Activated CD8-positive, alpha-beta memory T cell treated with anti-CD3 and anti-CD28 coated beads for 4 hours (primary cell): ENCODE results near the gene CSNK1D.
"Not testable (repeated sequence)": the region's sequence is repeated elsewhere in the genome, so short reads cannot be mapped to it uniquely, and the experiment has no call there.

Source experiments
- DNase-seq, 2 donors: peaks; one replicate each; pipeline ENCODE4 v3.0.0-alpha.2; 2020; ENCODE audit warnings: low read depth in 2 of 2

The CSNK1D gene

DNA sequence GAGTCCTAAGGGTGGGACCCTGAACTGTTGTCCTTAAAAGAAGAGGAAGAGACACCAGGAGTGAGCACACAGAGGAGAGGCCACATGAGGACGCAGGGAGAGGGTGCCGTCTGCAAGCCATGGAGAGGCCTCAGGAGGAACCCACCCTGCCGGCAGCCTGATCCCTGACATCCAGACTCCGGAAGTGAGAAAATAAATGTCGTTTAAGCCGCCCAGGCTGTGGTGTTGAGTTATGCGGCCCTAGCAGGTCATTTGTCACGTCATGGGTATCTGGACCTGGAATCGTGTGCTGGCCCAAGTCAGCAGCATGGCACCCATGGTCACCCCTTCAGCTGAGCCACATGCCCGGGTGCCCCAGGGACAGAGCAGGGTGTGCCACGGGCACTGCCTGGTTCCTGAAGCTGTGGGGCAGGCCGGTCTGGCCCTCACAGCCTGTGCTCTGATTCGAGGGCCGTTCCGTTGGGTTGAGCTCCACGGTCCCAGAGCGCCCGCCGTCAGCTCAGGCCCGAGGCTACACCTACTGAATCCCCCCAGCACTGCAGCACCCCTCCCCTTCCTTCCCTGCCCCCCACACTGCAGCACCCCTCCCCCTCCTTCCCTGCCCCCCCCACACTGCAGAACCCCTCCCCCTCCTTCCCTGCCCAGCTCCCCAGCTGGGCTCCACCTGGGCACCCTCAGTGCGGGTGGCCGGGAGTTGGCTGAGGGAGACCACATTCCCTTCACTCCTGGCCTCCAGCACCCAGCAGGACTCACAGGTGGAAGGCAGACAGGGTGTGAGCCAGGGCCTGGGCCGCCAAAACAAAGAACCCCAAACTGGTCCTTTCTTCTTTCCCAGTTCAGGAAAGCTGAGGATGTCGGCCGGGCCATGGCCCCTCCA is 58.2 kb downstream of the CSNK1D start:
- DNase-seq = no peak

DNA sequence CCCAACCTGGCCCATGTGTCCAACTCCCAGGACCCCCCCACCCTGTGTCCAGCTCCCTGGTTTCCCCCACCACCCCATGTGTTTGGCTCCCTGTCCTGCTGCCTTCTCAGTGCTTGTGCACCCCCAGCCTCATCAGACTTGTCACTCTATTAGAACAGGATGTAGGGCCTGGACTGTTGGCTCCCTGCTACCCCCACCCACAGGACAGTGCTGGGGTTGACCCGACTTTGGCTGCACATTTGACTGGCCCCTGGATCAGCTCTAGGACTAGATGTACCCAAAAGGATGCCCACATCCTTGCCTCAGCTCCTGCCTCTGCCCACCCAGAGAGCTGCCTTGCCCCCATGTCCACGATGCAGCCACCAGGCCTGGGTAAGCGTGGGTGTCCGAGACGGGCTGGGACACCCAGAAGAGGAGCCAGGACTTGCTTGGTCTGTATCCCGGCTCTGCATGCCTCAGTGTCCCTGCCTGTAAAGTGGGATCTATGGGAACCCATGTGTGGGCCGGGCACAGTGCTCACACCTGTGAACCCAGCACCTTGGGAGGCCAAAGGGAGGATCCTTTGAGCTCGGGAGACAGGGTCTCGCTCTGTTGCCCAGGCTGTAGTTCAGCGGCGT is 59.4 kb downstream of the CSNK1D start:
- DNase-seq = no peak

DNA sequence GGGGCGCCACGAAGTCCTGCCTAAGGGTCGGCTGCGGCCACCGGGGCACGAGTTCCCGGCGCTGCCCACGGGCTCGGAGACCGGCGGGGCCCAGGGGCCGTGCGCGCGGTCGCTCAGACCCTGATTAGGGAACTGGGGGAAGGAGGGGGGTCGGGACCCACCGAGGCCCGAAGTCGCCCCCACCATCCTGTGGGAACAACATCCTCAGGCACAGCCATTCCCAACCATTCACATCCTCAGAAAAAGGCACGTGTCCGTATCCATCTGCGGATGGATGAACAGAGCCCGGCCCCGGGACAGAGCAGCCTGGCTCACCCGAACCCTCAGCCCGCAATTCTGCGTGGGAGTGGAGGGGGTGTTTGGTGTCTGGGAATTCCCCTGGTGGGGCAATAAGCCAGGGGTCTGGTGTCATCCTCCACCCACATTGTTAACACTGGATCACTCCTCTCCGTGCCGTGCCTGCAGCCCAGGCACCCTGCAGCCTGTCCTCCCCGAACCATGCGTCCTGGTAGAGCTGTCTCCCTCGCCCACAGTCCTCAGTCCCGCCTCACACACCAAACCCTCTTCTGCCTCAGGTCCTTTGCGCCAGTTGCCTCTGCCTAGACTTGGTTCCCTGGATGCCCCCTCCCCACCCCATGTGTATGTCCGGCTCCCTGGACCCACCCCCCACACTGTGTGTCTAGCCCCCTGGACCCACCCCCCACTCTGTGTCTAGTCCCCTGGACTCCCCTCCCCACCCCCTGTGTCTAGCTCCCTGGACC is 60.1 kb downstream of the CSNK1D start:
- peak; percentile 70 to 85 for DNase-seq

DNA sequence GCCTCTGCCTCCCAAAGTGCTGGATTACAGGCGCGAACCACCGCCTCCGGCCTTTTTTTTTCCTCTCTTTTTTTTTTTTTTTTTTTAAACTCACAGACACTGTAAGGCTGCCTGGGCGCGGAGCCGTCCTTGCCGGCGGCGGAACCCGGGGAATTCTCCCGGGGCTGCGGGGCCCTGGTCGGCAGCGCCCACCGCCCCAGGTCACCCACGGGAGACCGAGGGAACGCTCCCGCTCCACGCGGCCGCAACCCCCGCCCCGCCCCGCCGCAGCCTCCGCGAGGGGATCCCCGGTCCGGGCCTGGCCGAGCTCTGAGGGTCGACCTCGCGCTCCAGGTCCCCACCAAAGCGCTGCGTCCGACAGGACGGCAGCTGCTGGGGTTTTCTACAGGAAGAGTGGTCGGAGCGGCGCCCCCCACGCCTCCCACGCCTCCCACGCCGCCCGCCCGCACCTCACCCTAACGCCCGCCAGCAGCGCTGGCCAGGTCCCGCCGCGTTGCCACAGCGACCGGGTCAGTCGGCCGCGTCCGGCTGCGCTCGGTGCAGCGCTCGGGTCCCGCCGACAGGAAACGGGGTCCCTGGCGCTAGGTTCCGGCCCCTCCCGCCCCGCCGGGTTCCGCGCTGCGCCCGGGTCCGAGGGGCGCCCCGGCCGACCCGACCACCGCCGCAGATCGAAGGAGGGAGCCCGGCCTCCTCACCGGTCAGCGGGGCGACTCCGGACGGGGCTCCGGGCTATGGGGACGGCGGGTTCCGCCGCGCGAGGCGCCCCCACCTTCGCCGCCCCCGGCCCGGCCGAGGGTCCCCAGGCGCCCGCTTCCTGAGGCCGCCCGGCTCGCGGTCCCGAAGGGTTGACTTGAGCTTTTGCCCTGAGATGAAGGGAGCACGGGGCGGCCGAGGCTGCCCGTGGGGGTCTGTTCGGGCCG is 60.9 kb downstream of the CSNK1D start, which contains the start of gene CCDC57:
CCDC57 (minus strand) TSS at position 512 of the 920 bp plus-strand sequence. CDS start 10,898 bp downstream, outside the sequence.
- DNase-seq = no peak

DNA sequence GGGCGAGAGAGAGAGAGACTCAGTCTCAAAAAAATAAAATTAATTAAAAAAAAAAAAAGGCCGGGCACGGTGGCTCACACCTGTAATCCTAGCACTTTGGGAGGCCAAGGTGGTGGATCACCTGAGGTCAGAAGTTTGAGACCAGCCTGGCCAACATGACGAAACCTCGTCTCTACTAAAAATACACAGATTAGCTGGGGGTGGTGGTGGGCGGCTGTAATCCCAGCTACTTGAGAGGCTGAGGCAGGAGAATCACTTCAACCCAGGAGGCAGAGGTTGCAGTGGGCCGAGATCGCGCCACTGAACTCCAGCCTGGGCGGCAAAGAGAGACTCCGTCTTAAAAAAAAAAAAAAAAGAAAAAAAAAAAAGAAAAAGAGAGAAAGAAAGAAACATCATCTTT is 62.8 kb downstream of the CSNK1D start:
- DNase-seq = not testable (repeated sequence)

DNA sequence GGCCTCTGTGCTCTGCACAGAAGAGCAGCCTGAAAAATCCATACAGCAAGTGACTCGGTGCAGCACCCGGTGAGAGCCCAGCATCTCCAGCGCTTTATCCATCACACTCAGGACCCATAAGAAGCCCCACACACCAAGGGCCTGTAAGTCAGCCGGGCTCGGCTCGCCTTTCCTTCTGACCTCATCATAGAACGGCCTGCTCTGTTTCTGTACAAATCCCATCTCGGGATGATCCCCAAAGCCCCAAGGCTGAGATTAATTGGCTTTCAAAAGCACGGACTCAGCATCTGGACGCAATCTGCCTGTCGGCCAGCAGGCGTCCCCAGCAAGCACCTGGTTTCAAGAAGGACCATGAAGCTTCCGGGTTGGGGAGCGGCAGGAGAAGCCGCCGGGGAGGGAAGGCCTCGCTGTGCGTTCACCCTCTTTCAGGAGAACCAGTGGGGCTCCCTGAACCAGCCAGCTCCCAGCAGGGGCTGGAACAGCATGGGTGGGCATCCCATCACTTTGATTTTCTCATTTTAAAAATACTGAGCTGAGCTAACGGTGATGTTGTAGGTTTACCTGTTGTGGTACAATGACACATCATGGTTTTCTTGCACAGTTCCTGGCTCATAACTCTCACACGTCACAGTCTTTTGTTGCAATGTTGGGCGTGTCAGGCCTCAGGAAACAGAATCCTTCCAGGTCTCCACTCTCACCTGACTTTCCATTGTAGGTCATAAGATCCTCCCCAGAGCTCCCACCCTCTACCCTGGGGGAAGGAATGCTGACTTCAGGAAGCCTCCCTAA is 67.6 kb downstream of the CSNK1D start:
- DNase-seq = peak in 1 of 2 donors; percentile 62

DNA sequence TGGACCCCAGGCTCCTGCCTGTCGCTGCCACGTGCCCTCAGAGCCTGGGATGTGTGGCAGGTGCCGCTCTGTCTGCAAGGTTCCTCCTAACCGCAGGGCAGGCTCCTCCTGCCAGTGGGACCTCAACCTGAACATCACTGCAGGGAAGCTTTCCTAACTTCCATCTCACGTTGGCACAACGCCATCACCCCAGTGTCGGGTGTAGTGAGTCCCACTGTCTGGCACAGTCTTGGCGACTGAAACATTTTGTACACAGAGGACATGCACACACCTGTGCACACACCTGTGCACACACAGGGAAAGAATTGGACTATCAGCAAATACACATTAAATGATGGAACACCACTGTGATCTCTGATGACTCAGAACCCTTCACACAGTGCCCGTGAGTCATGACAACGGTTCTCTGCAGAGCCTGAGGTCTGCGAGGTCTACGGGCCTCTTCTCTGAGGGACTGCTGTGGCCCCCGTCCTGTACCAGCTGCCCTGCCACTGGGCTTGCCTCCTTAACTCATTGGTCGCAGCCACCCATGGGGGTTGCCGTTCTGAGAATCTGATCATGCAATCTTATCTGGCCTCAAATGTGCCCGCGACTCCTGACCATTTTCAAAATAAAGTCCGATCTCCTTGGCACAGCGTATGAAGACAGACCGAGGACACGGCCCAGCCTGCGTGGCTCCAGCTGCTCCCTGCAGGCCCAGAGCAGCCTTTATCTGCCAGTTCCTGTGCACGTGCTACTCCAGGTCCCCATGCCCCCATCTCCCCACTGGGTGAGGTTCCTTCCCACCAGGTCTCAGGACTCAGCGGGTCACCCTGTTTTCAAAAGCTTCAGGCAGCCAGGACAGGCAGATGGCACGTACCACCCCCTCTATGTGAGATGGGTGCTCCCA is 68.4 kb downstream of the CSNK1D start:
- no peak for DNase-seq

DNA sequence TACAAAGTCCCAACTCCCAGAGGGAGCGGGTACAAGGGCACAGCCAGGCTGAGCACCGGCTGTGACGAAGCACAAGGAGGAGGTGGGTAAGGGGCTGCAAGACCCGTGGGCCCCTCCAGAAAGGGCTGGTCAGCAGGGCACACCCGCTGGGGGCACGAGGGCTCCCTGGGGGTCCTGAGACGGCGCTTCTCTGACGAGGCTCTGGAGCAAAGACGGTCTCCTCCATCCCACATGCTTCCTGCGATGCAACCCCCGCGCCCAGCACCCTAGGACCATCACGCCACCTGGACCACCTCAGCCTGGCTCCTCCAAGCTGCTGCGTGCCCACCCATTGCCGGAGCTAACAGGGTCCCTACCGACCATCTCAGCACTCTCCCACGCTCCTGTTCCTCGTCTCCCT is 69.6 kb downstream of the CSNK1D start:
- no peak for DNase-seq

DNA sequence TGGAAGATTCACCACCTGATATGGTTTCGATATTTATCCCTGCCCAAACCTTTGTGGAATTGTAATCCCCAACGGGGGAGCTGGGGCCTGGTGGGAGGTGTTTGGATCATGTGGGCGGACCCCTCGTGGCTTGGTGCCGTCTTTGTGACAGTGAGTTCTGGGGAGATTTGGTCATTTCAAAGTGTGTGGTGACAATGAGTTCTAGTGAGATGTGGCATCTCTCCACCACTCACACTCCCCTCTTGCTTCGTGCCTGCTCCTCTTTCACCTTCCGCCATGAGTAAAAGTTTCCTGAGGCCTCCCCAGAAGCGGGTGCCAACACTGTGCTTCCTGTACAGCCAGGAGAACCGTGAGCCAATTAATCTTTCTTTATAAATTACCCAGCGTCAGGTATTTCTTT is 70.5 kb downstream of the CSNK1D start:
- no peak for DNase-seq

DNA sequence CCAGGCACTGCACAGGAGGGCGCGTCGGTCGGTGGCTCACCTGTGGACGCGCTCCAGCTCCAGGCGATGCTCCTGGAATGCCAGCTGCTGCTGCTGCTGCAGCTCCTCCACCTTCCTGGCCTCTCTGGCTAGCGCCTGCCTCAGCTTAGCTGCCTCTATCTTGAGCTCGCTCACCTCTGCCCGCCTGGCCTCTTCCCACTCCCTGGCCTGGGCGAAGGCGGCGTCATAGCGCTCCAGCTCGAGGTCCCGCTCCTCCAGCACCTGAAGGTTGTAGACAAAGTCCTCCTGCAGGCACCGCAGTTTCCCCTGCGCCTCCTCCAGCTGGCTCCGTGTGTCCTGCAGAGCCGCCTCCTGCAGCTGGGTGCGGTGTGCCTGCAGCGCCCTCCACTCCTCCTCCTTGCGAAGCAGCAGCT is 72.0 kb downstream of the CSNK1D start:
- DNase-seq = no peak

DNA sequence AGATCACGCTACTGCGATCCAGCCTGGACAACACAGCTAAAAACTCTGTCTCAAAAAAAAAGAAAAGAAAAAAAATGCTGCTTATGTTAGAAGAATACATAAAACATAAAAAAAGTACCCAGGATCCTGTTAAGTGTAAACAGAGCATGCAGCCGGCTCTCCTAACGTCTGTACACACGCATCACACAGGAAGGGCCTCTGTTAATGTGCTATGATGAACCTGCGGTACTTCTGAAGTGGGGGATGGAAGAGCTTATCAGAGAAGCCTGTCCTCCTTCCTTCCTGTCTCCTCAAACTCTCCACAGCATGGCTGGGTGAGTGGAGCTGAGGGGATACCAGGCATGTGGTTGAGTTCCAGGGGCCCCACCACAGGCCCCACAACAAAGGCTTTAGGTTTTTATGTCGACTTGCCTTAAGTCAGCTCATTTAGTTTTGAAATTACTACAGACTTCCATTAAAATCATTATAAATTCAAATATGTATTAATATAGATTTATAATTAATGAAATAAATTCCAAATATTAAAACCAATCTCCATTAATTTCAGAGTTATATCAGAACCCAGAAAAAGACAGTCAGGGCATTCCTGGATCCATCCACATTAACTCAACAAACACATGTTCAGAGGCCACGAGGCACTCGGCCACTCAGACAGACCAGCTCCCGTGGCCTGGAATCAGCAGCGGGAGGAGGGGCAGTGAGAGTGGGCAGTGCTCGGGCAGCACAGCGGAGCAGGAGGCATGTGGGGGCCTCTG is 72.6 kb downstream of the CSNK1D start:
- peak in 1 of 2 donors; percentile 51 for DNase-seq

DNA sequence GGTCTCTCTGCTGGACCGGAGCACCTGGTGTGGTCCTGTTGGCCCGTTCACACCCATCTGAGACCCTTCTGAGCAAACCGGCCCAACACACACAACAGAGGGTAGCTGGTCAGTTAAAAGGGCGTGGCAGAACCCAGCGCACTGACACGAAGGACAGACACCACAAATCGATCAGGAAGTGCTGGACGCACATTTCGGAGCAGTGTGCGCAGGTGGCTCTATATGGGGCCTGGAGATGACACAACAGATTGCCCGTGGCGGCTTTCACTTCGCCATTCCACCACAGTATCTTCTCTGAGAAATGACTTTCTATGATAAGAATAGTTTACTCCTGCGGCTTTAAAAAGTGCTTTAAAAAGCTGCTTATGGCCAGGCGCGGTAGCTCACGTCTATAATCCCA is 73.4 kb downstream of the CSNK1D start:
- no peak for DNase-seq

DNA sequence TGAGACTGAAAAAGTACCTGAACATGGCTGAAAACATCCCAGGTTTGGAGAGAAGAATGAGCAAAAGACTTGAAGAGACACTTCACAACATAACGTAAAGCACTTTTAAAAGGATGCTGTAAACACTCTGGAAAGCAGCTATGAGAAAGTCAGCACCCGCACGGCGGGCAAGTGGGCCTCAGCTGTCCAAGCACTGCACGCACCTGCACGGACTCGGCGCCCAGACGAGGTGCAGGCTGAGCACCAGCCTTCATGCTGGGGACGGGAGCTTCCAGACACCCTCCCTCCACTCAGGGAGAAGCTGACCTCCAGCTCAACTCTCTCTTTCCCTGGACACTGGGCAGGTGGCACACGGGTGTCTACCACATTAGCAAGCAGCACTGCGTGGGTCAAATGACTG is 74.0 kb downstream of the CSNK1D start:
- DNase-seq = no peak

DNA sequence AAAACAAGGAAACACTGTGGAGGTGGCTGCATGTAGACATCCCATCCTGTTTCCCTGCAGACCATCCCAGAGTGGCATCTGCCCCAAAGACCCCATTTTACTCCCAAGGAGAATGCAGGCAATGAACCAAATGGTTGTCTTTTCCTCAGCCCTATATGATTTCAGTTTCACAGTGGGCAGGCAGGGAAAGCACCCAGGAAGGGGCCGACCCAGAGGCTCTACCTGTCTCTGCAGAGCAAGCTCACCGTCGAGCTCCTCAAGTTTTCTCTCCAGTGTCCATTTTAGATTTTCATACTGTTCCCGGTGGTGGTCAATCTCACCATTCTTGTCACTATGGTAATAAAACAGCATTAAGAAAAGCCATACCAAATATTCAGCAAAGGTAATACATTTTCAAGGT is 75.4 kb downstream of the CSNK1D start:
- DNase-seq = no peak

DNA sequence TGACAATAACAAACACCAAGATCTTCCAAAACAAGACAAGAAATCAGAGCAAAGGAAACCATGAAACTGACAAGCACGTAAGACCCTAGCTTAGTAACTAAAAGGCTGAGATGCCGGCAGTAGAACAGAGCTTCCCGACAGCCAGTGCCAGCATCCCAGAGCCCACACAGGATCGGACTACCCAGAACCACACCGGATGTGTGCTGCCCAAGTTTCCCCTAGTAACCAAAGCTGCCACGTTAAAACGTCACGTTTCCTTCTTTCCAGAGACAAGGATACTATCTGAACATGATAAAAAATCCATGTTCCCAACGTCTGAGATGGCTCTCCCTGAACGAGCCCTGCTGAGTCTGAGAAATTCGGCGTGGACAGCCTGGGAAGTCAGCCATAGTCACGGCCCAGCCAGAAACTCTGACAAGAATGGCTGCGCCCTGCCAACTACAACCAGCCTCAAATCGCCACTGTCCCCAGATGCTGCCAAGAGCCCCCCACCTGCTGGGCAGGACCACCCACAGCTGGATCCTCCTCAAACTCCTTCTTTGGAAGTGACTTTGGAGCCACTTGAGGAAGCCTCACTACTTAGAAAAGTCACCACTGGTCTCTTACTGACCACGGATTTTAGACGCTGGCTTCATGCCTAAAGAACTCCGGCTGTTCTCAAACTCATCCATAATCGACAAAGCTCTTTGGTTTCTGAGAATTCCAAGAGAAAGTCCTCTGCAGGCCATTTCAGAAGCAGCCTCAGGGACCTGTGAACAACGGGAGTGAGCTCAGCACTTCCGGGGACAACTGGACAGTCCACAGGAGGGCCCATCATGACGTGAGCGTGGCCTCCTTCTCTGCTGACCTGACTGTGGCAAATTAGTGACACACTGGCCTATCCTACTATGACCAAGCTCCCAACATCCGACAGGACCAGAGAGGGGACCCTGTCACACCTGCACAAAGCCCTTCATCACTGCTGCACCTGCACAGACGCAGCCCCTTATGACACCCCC is 77.5 kb downstream of the CSNK1D start:
- DNase-seq = no peak

DNA sequence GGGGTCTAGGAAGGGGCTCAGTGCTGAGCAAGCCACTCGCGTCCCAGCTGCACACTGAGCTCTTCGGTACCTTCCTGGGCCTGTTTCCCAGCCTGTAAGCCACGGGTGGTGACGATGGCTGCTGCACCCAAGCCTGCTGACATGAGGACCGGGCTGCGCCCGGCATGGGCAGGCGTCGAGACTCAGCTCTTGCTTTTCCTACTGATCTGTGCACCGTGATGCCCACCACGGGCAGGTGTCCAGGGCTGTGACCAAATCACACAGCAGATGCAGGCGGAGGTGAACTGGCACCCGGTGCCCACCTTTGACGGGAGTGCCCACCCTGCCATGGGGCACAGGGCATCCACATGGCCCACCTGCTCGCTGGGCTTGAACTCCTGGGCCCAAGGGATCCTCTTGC is 78.7 kb downstream of the CSNK1D start:
- no peak for DNase-seq

DNA sequence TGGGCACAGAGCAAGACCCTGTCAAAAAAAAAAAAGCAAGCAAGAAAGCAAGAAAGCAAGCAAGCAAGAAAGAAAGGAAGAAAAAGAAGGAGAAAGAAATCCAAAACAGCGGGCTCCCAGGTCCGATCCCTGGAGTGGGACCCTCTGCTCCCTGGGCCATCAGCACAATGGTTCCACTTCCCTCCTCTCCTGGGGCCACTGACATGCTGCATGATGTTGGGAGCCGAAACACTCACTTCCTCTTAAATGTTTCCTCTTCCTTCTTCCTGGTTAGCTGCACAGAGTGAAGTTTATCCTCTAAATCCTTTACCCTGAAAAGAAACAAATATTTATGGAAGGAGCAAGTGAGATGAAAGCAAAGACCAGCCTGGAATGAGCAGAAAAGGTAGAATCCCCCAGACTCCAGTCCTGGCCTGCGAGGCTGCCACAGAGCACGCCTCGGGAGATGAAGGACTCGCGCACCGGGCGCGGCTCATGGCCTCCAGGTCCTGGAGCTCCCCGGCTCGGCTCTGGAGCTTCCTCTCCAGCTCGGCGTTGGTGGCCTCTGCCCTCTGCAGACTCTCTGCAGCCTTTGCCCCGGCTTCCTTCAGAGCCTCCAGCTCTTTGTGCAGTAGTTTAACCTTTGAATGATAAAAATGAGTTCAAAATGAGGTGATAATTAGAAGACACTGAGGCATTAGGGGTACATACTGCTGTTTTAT is 79.8 kb downstream of the CSNK1D start:
- no peak for DNase-seq
